Activated T-cell treated with anti-CD3 and anti-CD28 coated beads for 4 hours (primary cell): ENCODE data around the gene UQCR10.
"Not testable (repeated sequence)": the region's sequence is repeated elsewhere in the genome, so short reads cannot be mapped to it uniquely, and the experiment has no call there.

Source experiments
- DNase-seq: peaks from one replicate; pipeline ENCODE4 v3.0.0-alpha.2; 2020

UQCR10 gene

DNA sequence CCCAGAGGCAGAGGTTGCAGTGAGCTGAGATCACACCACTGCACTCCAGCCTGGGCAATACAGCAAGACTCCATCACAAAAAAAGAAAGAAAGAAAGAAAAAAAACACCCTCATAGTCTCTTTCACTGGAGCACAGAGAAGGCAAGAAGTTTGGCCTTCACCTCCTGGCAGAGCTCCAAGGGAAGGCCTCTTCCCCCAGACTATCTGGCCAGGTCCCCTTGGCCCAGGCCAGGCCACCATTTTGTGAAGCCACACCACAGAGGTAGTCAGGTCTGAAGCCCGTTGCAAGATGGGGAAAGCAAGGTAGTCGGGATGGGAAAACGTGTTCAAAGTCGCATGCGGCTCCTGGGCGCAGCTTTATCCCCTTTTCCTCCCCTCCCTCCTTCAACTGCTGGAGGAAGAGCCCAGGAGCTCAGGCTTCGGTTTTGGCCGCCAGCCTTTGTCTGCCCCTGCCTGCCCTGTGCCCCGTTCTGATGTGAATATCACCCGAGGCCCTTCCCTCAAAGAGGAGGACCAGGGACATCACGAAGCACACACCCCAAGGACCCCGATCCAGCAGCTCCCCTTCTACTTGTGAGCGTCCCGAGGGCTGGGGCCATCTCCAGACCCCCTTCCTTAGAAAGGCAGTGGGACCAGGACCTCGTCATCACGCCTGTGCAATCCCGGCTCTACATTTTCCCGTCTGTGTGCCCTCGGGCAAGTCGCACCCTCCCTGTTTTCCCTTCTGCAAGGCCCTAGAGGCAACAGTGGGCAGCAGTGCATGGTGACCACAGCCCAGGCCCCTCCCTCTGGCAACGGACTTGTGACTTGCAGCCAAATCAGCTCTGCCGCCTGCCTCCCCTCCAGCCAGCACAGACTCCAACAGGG, 29.7 kb upstream of the UQCR10 start:
- DNase-seq = no peak

DNA sequence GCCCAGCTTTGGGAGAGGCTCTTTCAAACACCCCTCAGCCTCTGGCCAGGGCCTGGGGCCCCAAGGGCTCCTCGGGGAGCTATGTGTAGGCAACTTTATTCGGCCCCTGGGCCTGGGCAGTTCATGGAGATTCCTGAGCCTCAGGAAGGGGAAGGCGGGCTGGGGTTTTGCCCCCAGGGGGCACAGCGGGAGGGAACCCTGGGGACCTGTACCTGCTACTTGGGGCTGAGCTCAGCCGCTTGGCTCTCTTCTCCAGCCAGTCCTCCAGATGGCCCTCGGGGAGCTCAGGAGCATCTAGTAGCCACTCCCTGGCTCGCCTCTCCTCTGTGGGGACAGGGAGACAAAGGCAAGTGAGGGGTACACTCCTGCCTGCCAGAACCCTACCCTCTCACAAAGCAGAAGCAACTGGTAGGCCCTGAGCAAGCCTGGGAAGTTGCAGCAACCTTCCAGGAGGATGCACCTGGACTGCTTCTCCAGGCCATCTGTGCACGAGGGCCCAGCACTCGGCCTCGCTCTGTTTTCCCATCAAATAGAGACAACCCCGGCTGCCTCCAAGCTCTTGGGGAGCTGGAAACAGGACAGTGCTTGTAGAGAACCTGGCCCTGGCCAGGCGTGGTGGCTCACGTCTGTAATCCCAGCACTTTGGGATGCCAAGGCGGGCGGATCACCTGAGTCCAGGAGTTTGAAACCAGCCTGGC, 28.9 kb upstream of the UQCR10 start:
- no peak for DNase-seq

- DNase-seq = no peak
Measured at GRCh38 chr22:29739346-29739875, 27.8 kb upstream of the UQCR10 start.

DNA sequence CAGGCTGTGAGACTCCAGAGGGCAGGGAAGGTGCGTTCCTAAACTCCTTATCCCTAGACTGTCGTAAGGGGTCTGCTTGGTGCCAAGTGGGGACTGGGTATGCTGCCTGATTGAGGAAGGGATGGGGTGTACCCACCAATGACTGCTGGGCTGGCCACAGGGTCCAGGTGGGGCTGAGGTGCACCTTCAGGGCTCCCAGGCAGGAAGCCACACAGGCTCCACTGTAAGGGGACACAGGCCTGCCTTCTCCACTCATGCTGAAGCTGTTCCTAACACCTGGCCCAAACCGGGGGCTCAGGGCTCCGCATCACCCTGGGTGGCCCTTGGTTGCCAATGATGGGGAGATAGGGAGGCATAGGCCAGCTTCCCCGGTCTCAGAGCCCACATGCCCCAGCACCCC, 27.0 kb upstream of the UQCR10 start:
- DNase-seq = no peak

GRCh38 chr22:29741926-29742325, 25.2 kb upstream of the UQCR10 start:
- DNase-seq = no peak

DNA sequence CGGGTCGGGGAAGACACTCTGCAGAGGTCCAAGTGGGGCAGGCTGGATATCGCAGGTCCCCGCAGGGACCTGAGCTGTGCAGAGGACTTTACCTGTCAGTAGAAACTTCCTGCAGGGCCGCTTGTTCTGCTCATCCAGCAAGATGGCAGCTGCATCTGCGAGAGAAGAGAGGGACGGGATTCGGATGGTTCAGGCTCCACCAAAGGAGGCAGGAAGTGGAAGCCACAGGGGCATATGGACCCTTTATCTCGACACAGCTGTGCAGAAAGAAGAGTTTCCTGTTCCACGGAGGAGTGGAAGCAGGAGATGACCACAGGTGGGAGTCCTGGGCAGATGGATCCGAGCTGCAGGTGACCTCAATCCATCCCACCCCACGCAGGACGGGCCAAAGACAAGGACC, 24.8 kb upstream of the UQCR10 start:
- no peak for DNase-seq

DNA sequence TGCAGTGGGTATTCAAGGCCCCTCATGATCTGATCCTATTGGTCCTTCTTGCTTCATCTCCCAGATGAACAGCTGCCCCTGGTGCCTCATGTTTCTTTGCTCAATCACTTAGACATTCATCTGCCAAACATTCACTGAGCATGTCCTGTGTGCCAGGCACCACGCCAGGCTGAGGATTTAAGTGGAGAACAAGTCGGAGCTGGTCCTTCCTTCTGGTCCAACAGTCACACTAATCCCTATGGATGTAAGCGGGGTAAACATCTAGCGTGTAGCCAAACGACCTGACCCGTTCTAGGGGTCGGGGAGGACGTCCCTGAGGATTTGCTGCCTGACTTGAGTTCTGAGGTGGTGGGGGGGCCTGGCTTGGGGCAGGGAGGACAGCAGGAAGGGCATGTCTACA, 22.3 kb upstream of the UQCR10 start:
- DNase-seq = no peak

DNA sequence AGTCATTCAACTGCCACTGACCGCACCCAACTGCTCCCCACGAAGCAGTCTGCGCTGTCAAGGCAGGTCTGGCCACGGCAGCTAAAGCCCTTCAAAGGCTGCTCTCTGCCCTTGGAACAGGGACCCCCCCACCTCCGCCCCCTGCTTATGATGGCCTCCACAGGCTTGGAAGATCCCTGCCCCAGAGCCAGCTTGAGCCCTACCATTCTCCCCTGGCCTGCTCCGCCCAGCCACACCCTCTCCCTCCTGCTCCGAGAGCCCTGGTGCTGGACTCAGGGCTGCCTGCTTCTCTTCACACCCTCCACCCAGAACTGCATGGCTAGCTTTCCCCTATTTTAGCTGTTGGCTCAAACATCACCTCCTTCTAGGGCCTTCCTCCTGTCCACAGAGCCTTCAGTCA, 19.3 kb upstream of the UQCR10 start:
- no peak for DNase-seq

DNA sequence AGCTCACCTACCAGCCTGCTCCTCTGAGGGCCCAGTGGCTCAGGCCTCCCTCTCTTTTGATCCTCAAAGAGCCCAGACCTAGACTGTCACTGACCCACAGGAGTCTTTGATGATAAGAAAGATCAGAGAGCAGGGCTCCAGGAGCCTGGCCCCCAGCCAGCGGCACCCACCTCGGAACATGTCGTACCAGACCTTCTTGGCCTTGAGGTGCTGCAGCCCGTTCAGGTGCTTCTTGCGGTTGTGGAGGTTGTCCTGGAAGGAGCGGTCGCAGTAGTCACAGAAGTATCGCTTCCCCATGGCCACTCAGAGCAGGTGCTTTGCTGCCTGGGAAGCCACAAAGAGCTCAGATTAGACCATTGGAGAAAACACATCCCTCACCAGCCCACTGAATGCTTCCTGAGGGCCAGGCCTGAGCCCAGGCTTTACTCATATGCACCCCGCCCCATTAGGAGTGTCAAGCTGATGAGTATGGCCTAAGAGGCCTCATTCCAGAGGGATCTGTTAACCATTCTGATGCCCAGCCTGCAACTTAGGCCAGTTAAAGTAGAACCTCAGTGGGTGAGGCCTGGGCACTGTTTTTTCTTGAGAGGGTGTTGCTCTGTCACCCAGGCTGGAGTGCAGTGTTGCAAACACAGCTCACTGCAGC, 18.8 kb upstream of the UQCR10 start:
- DNase-seq = no peak

GRCh38 chr22:29750029-29750428, 17.1 kb upstream of the UQCR10 start:
- no peak for DNase-seq

DNA sequence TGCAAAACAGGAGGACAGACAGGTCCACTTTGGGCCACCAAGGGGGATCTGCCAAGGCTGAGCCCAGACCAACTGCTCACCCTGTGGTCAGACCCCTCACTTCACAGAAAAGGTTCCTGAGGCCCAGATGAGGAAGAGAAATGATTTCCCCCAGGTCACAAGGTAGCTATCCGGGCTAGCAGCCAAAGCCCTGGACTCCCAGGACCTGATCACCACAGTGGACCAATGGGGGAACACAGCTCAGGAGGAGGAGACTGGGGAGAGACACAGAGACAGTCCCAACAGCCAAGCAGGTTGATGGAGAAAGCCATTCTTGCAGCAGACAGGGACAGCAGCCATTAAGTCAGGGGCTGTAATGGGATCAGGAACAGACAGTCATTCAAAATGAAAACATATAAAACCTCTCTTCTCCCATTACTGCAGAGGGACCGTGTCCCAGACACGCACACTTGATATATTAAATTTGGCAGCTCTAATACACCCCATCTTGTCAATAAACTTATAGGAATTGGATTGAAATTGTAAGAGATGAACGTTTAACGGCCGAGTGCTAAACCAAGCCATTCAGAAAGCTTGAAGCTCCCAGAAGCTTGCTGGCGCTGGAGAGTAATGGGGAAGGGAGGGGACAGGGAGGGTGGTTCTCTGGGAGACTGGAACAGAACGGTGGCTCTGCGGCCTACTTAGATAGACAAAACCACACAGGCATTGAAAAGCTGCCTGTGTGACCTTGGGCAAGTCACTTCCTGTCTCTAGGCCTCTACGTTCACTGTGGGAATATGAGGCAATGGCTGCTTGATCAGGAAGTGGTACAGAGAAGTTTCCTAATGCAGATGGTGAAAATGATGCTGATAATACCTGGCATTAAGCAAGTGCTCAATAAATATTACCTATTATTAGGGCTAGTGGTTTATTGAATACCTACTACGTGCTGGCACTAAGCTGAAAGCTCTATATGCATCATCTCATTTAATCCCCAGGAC, 16.3 kb upstream of the UQCR10 start:
- DNase-seq = no peak

- DNase-seq = no peak
Measured at GRCh38 chr22:29751669-29752068, 15.5 kb upstream of the UQCR10 start.

DNA sequence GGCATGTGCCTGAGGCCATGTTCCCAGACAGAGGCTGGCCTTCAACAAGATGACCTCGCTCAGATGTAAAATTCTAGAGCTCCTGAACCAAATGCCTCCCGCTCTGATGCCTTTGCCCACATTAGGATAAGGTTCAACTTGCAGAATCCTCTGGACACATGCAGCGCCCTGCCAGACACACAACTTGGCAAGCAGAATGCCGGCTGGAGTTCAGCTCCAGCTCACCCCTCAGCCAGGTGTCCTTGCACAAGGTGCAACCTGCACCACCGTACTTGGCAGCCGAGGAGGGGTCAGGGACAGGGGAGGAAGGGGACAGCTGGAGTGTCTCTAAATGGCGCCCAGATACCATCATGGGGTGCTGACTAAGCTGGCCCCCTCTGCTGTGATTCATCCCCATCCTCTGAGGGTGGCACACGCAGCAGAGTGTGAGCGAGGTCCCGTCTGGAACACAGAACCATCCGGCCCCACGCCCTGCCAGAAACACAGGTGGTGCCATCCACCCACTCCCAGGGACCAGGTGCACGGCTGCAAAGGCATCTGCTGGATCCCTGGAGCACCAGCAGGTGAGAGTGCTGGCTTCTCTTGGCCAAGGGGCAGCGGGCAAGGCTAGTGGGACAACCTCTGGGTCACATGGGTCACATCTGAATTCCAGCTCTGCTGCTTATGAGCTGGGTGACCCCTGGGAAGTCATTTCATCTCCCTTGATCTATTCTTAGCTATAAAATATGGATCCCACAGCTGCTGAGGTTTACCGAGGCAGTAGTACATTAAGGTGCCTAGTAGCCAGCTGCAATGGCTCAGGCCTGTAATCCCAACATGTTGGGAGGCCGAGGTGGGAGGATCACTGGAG, 13.1 kb upstream of the UQCR10 start:
- DNase-seq = no peak

DNA sequence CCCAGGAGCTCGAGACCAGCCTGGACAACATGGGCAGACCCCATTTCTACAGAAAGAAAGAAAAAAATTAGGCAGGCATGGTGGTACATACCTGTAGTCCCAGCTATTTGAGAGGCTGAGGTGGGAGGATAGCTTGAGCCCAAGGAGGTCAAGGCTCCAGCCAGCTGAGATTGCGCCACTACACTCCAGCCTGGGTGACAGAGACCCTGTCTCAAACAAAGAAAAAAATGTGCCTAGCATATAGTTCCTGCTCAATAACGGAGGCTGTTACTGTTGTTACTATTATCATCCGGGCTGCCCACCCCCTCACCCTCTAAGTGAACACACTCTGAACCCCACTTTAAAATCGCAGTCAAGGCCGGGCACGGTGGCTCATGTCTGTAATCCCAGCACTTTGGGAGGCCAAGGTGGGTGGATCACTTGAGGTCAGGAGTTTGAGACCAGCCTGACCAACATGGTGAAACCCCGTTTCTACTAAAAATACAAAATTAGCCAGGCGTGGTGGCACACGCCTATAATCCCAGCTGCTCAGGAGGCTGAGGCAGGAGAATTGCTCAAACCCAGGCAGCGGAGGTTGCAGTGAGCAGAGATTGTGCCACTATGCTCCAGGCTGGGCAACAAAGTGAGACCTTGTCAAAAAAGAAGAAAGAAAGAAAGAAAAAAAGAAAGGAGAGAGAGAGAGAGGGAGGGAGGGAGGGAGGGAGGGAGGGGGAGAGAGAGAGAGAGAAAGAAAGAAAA, 12.3 kb upstream of the UQCR10 start:
- DNase-seq = not testable (repeated sequence)

DNA sequence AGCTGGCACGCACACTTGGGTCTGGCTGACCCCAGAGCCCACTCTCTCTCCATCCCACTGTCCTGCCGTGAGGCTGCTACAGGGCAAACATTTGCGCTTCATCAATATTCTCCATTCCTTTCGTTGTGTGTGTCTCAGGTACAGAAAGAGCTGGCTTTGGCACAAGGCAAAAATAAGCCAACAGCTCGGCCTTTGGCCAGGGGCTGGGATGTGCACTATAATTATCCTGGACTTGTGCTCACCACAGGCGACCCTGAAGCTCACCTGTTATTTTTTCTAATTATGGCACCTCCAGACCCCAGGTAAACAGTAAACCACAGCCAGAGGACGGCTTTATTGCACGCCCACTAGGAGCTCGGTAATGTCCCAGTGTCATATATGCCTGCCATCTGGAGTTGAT, 11.3 kb upstream of the UQCR10 start:
- DNase-seq = no peak

GRCh38 chr22:29756341-29756740, 10.8 kb upstream of the UQCR10 start:
- DNase-seq = no peak

- no peak for DNase-seq
Measured at GRCh38 chr22:29757096-29757495, 10.1 kb upstream of the UQCR10 start.

DNA sequence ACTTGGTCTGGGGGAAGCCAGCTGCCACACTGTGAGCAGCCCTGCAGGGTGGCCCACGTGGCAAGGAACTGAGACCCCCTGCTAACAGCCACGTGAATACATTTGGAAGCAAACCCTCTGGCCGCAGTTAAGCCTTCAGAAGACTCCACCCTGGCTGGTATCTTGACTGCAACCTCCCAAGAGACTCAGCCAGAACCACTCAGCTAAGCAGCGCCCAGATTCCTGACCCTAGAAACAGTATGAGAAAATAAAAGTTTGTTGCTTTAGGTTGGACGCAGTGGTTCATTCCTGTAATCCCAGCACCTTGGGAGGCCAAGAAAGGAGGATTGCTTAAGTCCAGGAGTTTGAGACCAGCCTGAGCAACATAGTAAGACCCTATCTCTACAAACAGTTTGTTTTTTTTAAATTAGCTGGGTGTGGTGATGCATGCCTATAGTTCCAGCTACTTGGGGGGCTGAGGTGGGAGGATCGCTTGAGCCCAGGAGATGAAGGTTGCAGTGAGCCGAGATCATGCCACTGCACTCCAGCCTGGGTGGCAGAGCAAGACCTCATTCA, 9.0 kb upstream of the UQCR10 start:
- no peak for DNase-seq

- DNase-seq = no peak
Measured at GRCh38 chr22:29758959-29759358, 8.2 kb upstream of the UQCR10 start.

DNA sequence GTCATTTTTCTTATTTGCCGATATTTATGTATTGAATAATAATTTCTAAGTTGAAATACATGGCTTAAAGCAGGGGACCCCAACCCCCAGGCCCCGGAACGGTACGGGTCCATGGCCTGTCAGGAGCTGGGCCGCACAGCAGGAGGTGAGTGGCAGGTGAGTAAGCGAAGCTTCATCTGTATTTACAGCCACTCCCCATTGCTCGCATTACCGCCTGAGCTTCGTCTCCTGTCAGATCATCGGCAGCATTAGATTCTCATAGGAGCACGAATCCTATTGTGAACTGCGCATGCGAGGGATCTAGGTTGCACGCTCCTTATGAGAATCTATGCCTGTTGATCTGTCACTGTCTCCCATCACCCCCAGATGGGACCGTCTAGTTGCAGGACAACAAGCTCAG, 4.9 kb upstream of the UQCR10 start:
- no peak for DNase-seq
